Parathyroid adenoma (tissue), 2 donors: ENCODE data around the gene MSLN.

Source experiments
- H2AFZ ChIP-seq: fragments of 300-600 bp; sonication (generic); one replicate; pipeline ENCODE4 v1.7.0; 2017; ENCODE audit warnings: antibody characterized with exemption, mild to moderate bottlenecking
- H3K27ac ChIP-seq: fragments of 300-600 bp; sonication (generic); one replicate; pipeline ENCODE4 v1.7.0; 2017
- H3K27me3 ChIP-seq: fragments of 300-600 bp; sonication (generic); one replicate; pipeline ENCODE4 v1.7.0; 2017; ENCODE audit warnings: low read length; ENCODE audit not compliant: control insufficient read depth, insufficient read depth
- H3K36me3 ChIP-seq: fragments of 300-600 bp; sonication (generic); one replicate; pipeline ENCODE4 v1.7.0; 2017; ENCODE audit warnings: low read length; ENCODE audit not compliant: control insufficient read depth, insufficient read depth
- H3K4me1 ChIP-seq: fragments of 300-600 bp; sonication (generic); one replicate; pipeline ENCODE4 v1.7.0; 2017; ENCODE audit warnings: control low read depth
- H3K4me2 ChIP-seq: fragments of 300-600 bp; sonication (generic); one replicate; pipeline ENCODE4 v1.7.0; 2017; ENCODE audit warnings: low read length
- H3K4me3 ChIP-seq: fragments of 300-600 bp; sonication (generic); one replicate; pipeline ENCODE4 v1.7.0; 2017; ENCODE audit warnings: low read depth, low read length
- H3K79me2 ChIP-seq: fragments of 300-600 bp; sonication (generic); one replicate; pipeline ENCODE4 v1.7.0; 2017; ENCODE audit warnings: control low read depth
- H3K9ac ChIP-seq: fragments of 300-600 bp; sonication (generic); one replicate; pipeline ENCODE4 v1.7.0; 2017; ENCODE audit warnings: mild to moderate bottlenecking
- H3K9me3 ChIP-seq: fragments of 300-600 bp; sonication (generic); one replicate; pipeline ENCODE4 v1.7.0; 2017; ENCODE audit warnings: low read length; ENCODE audit not compliant: control insufficient read depth
- TF ChIP-seq, protein P1 (sequence below): fragments of 300-600 bp; sonication (generic); IDR thresholded peaks from one replicate; pipeline ENCODE4 v1.7.0; 2017; ENCODE audit warnings: antibody characterized with exemption, mild to moderate bottlenecking
- donor health status: primary hyperparathyroidism.

MSLN gene

DNA sequence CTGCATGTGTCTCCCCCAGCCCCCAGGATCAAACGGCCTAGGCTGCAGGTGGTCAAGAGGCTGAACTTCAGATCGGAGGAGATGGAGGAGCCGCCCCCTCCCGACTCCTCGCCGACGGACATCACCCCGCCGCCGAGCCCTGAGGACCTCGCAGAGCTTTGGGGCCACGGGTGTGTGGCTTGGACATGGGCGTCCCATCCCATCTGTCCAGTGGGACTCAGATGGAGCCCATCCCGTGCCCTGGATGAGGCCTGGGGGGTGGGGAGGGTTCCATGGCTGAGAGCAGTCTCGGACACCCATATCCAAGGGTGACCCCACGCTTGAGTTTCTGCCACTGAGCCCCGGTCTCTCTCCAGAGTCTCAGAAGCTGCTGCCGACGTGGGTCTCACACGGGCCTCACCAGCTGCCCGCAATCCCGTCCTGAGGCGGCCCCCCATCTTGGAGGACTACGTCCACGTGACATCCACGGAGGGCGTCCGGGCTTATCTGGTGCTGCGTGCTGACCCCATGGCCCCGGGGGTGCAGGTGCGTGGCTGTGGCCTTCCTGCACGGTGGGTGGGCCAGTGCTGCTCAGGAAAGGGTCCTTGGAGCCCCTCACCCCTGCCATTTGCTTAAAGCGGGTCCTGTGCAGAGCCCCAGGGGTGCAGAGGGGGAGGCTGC is 28.8 kb downstream of the MSLN start:
- Histone ChIP-seq H3K36me3 (no peaks in the 10 kb centered on the region), H3K4me1 (peaks cover 7% of the 10 kb centered on the region), H3K9ac (no peak overlapping the region), H3K27ac (no peak overlapping the region), H3K4me2 (peak overlapping the region; percentile 75), H3K27me3 (no peaks in the 10 kb centered on the region), H3K4me3 (no peak overlapping the region), H3K79me2 (no peaks in the 10 kb centered on the region), H2AFZ (no peak overlapping the region), H3K9me3 (no peaks in the 10 kb centered on the region)
- TF ChIP-seq, protein P1, sequence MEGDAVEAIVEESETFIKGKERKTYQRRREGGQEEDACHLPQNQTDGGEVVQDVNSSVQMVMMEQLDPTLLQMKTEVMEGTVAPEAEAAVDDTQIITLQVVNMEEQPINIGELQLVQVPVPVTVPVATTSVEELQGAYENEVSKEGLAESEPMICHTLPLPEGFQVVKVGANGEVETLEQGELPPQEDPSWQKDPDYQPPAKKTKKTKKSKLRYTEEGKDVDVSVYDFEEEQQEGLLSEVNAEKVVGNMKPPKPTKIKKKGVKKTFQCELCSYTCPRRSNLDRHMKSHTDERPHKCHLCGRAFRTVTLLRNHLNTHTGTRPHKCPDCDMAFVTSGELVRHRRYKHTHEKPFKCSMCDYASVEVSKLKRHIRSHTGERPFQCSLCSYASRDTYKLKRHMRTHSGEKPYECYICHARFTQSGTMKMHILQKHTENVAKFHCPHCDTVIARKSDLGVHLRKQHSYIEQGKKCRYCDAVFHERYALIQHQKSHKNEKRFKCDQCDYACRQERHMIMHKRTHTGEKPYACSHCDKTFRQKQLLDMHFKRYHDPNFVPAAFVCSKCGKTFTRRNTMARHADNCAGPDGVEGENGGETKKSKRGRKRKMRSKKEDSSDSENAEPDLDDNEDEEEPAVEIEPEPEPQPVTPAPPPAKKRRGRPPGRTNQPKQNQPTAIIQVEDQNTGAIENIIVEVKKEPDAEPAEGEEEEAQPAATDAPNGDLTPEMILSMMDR = no peak

DNA sequence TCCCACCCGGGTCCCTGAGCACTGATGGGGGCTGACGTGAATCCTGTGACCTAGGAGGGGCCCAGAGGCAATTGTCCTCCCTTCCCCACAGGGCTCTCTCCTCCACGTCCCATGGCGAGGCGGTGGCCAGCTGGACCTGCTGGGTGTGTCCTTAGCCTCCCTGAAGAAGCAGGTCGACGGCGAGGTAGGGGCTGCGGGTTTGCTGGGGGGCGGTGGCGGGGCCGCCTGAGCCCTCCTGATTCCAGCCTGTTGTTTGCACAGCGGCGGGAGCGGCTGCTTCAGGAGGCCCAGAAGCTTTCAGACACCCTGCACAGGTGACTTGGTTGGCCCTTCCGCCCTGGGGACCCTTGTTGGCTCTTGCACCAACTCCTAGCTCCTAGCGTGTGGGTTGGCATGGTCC is 29.6 kb downstream of the MSLN start:
- H2AFZ ChIP-seq = no peak overlapping the region
- H3K9ac ChIP-seq = no peak overlapping the region
- H3K27ac ChIP-seq = no peak overlapping the region
- H3K4me2 ChIP-seq = no peak overlapping the region
- no peak overlapping the region for H3K4me3 ChIP-seq
- H3K4me1 ChIP-seq = peaks cover 7% of the 10 kb centered on the region
- H3K9me3 ChIP-seq = no peaks in the 10 kb centered on the region
- TF ChIP-seq, protein P1 = no peak
- H3K36me3 ChIP-seq = no peaks in the 10 kb centered on the region
- H3K27me3 ChIP-seq = no peaks in the 10 kb centered on the region
- H3K79me2 ChIP-seq = no peaks in the 10 kb centered on the region

DNA sequence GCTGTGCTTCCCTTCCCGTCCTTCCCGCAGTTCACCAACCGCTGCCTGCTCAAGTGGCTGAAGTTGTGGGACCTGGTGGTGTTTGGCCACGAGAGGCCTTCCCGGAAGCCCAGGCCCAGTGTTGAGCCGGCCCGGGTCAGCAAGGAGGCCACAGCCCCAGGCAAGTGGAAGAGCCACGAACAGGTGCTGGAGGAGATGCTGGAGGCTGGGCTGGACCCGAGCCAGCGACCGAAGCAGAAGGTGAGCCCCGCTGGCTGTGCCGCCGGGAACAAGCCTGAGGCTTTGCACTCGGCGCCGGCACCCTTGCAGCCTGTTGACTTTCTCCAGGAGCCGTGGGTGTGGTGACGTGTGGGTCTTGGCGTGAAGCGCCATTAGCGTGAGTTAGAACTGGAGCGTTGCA is 30.6 kb downstream of the MSLN start:
- H3K27ac ChIP-seq = no peak overlapping the region
- no peaks in the 10 kb centered on the region for H3K9me3 ChIP-seq
- no peaks in the 10 kb centered on the region for H3K79me2 ChIP-seq
- TF ChIP-seq, protein P1 = no peak
- no peaks in the 10 kb centered on the region for H3K27me3 ChIP-seq
- no peak overlapping the region for H2AFZ ChIP-seq
- no peak overlapping the region for H3K9ac ChIP-seq
- no peaks in the 10 kb centered on the region for H3K36me3 ChIP-seq
- H3K4me1 ChIP-seq = peaks cover 7% of the 10 kb centered on the region
- H3K4me3 ChIP-seq = no peak overlapping the region
- no peak overlapping the region for H3K4me2 ChIP-seq

DNA sequence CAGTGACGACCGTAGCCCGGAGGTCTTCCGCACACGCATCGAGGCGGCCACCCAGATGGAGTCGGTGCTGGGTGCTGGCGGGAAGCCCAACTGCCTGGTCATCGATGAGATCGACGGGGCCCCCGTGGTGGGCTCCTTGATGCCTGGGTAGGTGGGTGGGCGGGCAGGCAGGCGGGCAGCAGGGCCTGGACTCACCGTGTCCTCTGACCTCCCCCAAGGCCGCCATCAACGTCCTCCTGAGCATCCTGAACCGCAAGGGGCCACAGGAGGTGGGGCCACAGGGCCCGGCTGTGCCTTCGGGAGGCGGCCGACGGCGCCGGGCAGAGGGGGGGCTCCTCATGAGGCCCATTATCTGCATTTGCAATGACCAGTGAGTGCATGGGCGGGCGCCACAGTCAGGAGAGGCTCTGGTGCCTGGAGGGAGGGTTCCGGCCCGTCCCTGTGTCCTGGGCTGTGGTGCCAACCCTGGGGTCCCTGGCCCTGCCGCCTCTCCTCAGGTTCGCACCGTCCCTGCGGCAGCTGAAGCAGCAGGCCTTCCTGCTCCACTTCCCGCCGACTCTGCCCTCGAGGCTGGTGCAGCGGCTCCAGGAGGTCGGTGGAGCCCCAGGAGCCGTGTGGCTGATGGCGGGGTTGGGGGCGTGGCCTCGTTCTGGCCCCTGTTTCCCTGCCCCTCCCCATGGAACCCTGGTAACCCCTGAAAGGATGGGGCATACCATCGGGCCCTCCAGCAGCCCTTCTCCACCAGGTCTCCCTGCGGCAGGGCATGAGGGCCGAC is 31.9 kb downstream of the MSLN start:
- Histone ChIP-seq H3K79me2 (no peaks in the 10 kb centered on the region), H3K4me2 (no peak overlapping the region), H3K36me3 (no peaks in the 10 kb centered on the region), H3K27ac (no peak overlapping the region), H3K9ac (no peak overlapping the region), H3K4me3 (no peak overlapping the region), H3K9me3 (no peaks in the 10 kb centered on the region), H3K27me3 (no peaks in the 10 kb centered on the region), H3K4me1 (peaks cover 2% of the 10 kb centered on the region), H2AFZ (no peak overlapping the region)
- TF ChIP-seq, protein P1 = no peak
